Measurements from ENCODE around the gene NTSR2.
A peak's percentile ranks its signal among the peaks of the same experiment; 100 is the strongest.

NTSR2 gene

DNA sequence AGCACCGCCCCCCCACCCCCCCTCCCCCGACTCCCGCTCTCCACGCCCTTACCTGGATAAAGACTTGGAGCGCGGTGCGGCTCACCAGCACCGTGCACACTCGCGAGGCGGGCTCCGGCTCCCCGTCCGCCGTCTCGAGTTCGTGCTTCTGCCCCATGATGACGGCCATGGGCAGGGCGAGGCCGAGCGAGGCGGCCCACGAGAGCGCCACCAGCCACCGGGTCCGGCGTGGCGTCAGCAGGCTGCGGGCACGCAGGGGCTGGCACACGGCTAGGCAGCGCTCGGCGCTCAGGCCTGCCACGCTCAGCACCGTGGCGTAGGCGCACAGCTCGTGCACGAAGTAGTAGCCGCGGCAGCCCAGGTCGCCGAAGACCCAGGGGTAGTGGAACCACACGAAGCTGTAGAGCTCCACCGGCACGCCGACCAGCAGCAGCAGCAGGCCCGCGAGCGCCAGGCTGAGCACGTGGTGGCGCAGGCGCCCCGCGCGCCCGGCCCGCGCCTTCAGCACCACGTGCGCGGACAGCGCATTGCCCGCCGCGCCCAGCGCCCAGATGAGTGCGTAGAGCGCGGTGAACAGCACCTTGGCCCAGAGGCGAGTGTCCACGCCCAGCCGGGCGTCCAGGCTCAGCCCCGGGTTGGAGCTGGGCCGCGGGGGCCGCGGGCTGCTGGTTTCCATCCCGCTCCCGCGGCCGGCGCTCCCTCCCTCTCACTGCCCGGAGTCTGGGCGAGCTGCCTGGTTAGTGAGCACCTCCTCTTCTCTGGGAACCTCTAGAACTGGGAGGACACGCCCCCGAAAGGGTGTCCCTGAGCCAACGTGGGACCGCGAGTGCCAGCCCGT is at the start of gene NTSR2:
NTSR2 (minus strand) TSS at position 742 of the 838 bp plus-strand sequence; CDS start at position 676, 66 bp downstream.
- H3K36me3 Mint-ChIP-seq (ENCODE audit: low read depth), result no peaks in the 10 kb centered on the region
- H3K27ac Mint-ChIP-seq, result no peak within 1 kb of the TSS
- H3K9me3 Mint-ChIP-seq, result no peaks in the 10 kb centered on the region
- no peak within 1 kb of the TSS for H3K4me3 Mint-ChIP-seq
- peaks cover 16% of the 10 kb centered on the region for H3K27me3 Mint-ChIP-seq (ENCODE audit: low read depth)
- H3K4me1 Mint-ChIP-seq (ENCODE audit: low read depth), result peaks cover 10% of the 10 kb centered on the region
- DNase-seq (ENCODE audit: low spot score), result peak; percentile 45

DNA sequence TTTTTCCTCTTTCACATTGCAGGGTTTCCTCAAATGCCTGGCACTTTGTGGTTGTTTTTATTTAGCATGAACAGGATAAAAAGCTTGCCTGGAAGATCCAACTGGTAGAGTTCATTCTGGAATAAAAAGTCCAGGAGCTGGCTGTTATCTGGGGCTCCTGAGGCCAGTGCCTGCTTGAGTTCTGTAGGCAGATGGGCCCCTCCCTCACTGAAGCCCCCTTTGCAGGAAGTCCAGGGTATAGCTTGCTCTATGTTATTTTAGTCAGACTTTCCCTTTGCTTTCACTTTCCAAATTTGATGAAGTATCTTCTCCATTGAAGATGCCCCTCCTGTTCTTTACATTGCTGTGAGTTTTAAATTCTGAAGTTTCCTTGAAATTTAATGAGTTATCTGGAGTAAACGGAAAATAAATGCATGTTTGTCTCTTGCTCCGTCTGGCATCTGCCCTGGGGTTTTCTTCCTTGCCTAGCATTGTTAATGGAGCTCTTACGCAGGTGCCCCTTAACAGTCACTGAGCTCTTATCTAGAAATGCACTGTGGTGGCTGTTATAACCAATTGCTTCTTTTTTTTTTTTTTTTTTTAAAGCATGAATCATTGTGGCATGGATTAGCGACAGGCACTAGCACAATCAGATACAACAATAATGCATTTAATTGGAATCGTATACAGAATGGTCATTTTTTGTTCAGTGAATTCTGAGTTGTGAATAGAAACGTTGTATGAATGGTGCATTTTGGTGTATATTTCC is 49.4 kb upstream of the NTSR2 start:
- H3K4me1 Mint-ChIP-seq (ENCODE audit: low read depth), result peaks cover 9% of the 10 kb centered on the region
- peak overlapping the region; percentile 76 for H3K4me3 Mint-ChIP-seq

GRCh38 chr2:11718606-11719005 is 48.6 kb upstream of the NTSR2 start:
- no peak for DNase-seq (ENCODE audit: low spot score)
- H3K4me3 Mint-ChIP-seq, result no peak overlapping the region
- no peaks in the 10 kb centered on the region for H3K36me3 Mint-ChIP-seq (ENCODE audit: low read depth)
- peaks cover 9% of the 10 kb centered on the region for H3K4me1 Mint-ChIP-seq (ENCODE audit: low read depth)
- H3K9me3 Mint-ChIP-seq, result no peaks in the 10 kb centered on the region
- H3K27me3 Mint-ChIP-seq (ENCODE audit: low read depth), result peaks cover 58% of the 10 kb centered on the region
- no peak overlapping the region for H3K27ac Mint-ChIP-seq

More for the DNA sequence above, 49.4 kb upstream of the NTSR2 start:
- Mint-ChIP-seq H3K27me3 (ENCODE audit: low read depth) (peaks cover 56% of the 10 kb centered on the region), H3K36me3 (ENCODE audit: low read depth) (no peaks in the 10 kb centered on the region), H3K27ac (no peak overlapping the region), H3K9me3 (no peaks in the 10 kb centered on the region)
- no peak for DNase-seq (ENCODE audit: low spot score)

GRCh38 chr2:11717623-11718022 is 47.6 kb upstream of the NTSR2 start:
- no peak for DNase-seq (ENCODE audit: low spot score)
- Mint-ChIP-seq H3K27me3 (ENCODE audit: low read depth) (peaks cover 50% of the 10 kb centered on the region), H3K4me3 (no peak overlapping the region), H3K36me3 (ENCODE audit: low read depth) (no peaks in the 10 kb centered on the region), H3K27ac (no peak overlapping the region), H3K9me3 (no peaks in the 10 kb centered on the region), H3K4me1 (ENCODE audit: low read depth) (peaks cover 9% of the 10 kb centered on the region)

DNA sequence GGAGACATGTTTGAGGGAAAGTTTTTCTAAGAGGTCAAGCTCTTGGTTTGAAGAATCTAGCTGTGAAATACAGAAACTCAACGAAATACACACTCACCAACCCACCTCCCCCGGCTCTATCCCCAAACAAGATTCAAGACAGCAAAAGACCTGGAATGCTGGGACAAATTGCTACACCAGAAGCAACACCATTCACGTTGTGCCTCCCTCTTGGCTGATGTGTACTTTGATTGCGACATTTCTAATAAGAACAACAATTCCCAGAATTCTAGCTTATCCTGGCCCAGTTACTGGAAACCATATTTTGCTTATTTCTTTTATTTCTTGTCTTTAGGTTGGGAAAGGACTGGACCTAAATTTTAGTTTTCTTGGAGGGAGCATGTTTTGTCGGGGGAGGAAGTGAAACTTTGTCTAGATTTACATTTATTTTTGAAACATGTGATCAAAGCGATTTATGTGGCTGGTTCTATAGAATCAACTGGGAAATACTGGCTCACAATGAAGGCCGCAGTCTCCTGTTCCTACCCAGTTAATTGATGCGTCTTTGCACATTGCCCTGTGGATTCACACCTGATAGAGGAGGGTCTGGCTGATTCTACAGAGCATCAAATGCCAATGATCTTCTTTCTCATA is 46.8 kb upstream of the NTSR2 start:
- Mint-ChIP-seq H3K9me3 (no peaks in the 10 kb centered on the region), H3K27ac (no peak overlapping the region), H3K4me3 (no peak overlapping the region), H3K4me1 (ENCODE audit: low read depth) (peaks cover 9% of the 10 kb centered on the region), H3K36me3 (ENCODE audit: low read depth) (no peaks in the 10 kb centered on the region), H3K27me3 (ENCODE audit: low read depth) (peaks cover 53% of the 10 kb centered on the region)
- no peak for DNase-seq (ENCODE audit: low spot score)

- Mint-ChIP-seq H3K36me3 (ENCODE audit: low read depth) (no peaks in the 10 kb centered on the region), H3K4me1 (ENCODE audit: low read depth) (peaks cover 9% of the 10 kb centered on the region), H3K27me3 (ENCODE audit: low read depth) (peaks cover 51% of the 10 kb centered on the region), H3K9me3 (no peaks in the 10 kb centered on the region), H3K27ac (no peak overlapping the region), H3K4me3 (no peak overlapping the region)
- no peak for DNase-seq (ENCODE audit: low spot score)
Measured at GRCh38 chr2:11715987-11716652, 46.1 kb upstream of the NTSR2 start.

- no peak for DNase-seq (ENCODE audit: low spot score)
- Mint-ChIP-seq H3K4me1 (ENCODE audit: low read depth) (no peaks in the 10 kb centered on the region), H3K36me3 (ENCODE audit: low read depth) (no peaks in the 10 kb centered on the region), H3K4me3 (no peak overlapping the region), H3K27ac (no peak overlapping the region), H3K9me3 (no peaks in the 10 kb centered on the region), H3K27me3 (ENCODE audit: low read depth) (peaks cover 36% of the 10 kb centered on the region)
Measured at GRCh38 chr2:11713815-11714214, 43.8 kb upstream of the NTSR2 start.

DNA sequence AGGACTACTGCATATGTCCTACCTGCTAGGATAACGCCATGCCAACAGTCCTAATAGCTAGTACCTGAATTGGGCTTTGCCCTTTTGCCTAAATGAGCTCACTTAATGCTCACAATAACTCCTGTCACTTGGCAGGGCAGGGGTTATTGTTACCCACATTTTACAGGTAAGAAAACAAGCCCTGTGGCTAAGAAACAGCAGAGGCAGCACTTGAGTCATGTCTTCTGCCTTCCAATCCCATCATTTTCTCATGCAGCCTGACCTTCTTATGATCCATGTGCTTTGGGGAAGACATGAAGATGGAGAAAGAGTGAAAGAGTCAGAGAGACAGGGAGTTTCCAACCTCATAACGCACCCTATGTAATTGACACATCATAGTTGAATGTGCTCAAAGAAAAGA is 42.9 kb upstream of the NTSR2 start:
- Mint-ChIP-seq H3K27me3 (ENCODE audit: low read depth) (peaks cover 29% of the 10 kb centered on the region), H3K27ac (no peak overlapping the region), H3K4me3 (no peak overlapping the region), H3K4me1 (ENCODE audit: low read depth) (no peaks in the 10 kb centered on the region), H3K36me3 (ENCODE audit: low read depth) (no peaks in the 10 kb centered on the region), H3K9me3 (no peaks in the 10 kb centered on the region)
- no peak for DNase-seq (ENCODE audit: low spot score)

DNA sequence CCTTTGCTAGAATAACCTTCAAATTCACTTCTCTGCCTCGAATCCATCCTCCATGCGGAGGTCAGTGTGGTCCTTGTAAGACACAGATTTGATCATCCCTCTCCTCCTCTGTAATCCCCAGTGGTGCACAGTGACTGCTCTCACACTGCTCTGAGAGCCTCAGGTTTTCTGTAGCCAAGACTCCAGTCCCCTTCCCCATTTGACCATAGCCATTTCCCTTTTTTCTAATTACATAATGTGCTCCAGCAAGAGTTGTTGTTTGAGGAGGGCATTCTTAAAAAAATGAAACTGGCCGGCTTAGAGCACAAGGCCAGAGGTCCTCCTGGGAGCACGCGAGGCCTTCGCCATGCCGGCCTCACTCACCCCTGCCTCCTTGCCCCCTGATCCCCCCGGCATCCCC is 41.8 kb upstream of the NTSR2 start:
- Mint-ChIP-seq H3K4me1 (ENCODE audit: low read depth) (no peaks in the 10 kb centered on the region), H3K4me3 (no peak overlapping the region), H3K27me3 (ENCODE audit: low read depth) (peaks cover 21% of the 10 kb centered on the region), H3K9me3 (no peaks in the 10 kb centered on the region), H3K27ac (no peak overlapping the region), H3K36me3 (ENCODE audit: low read depth) (no peaks in the 10 kb centered on the region)
- DNase-seq (ENCODE audit: low spot score), result no peak

- Mint-ChIP-seq H3K36me3 (ENCODE audit: low read depth) (no peaks in the 10 kb centered on the region), H3K27ac (no peak overlapping the region), H3K9me3 (no peaks in the 10 kb centered on the region), H3K4me3 (no peak overlapping the region), H3K27me3 (ENCODE audit: low read depth) (peaks cover 17% of the 10 kb centered on the region), H3K4me1 (ENCODE audit: low read depth) (no peaks in the 10 kb centered on the region)
- no peak for DNase-seq (ENCODE audit: low spot score)
Measured at GRCh38 chr2:11711354-11711716, 41.3 kb upstream of the NTSR2 start.

DNA sequence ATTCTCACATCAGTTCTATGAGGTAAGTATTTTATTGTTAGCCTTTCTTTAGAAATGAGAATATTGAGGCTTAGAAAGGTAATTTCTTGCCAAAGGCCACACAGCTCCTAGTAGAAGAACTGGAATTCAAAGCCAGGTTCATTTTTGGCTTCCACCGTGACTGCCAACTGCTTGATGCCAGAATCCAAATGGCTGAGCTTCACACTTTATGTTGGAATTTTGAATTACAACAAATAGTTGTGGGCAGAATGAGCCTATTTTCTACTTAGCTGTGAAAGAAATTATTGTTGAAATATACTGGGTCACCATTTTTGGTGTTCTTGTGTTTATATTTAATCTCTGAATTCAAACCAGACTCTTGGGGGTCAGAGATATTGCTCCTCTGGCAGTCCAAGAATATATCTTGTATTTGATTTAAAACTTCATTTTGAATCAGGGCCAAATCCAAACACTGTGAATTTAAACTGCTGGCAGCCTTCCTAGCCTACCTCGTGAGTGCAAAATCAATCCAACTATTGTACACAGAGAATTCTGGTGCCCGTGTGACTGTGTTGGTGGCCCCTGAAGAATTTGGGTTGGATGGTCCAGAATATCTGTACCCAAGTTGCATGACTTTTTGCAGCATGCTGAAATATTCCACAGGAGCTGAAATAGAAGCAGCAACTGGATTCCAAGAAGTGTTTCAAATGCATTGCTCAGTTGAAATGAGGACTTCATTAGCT is 40.8 kb upstream of the NTSR2 start:
- H3K36me3 Mint-ChIP-seq (ENCODE audit: low read depth), result no peaks in the 10 kb centered on the region
- no peak overlapping the region for H3K27ac Mint-ChIP-seq
- H3K9me3 Mint-ChIP-seq, result no peaks in the 10 kb centered on the region
- no peak overlapping the region for H3K4me3 Mint-ChIP-seq
- no peak for DNase-seq (ENCODE audit: low spot score)
- H3K4me1 Mint-ChIP-seq (ENCODE audit: low read depth), result no peaks in the 10 kb centered on the region
- peaks cover 17% of the 10 kb centered on the region for H3K27me3 Mint-ChIP-seq (ENCODE audit: low read depth)

GRCh38 chr2:11710210-11710609 is 40.2 kb upstream of the NTSR2 start:
- Mint-ChIP-seq H3K27ac (no peak overlapping the region), H3K4me1 (ENCODE audit: low read depth) (no peaks in the 10 kb centered on the region), H3K27me3 (ENCODE audit: low read depth) (peaks cover 17% of the 10 kb centered on the region), H3K9me3 (peaks cover 3% of the 10 kb centered on the region), H3K4me3 (no peak overlapping the region), H3K36me3 (ENCODE audit: low read depth) (no peaks in the 10 kb centered on the region)
- no peak for DNase-seq (ENCODE audit: low spot score)

GRCh38 chr2:11709293-11709692 is 39.3 kb upstream of the NTSR2 start:
- H3K4me1 Mint-ChIP-seq (ENCODE audit: low read depth), result no peaks in the 10 kb centered on the region
- no peak for DNase-seq (ENCODE audit: low spot score)
- H3K9me3 Mint-ChIP-seq, result peaks cover 4% of the 10 kb centered on the region
- H3K27ac Mint-ChIP-seq, result no peak overlapping the region
- H3K4me3 Mint-ChIP-seq, result no peak overlapping the region
- H3K36me3 Mint-ChIP-seq (ENCODE audit: low read depth), result no peaks in the 10 kb centered on the region
- H3K27me3 Mint-ChIP-seq (ENCODE audit: low read depth), result peaks cover 14% of the 10 kb centered on the region

All from T-helper 2 cell treated with Interferon-gamma antibody and Interleukin-4, amounts not matched to agents 5 μg/mL and 100 μg/mL, for 36 hours (primary cell).